ENCODE data around the gene RDH14. TPM values are rescaled to one million over a fixed set of nuclear protein-coding genes. Genes with fewer than 3 reads are reported as not detected.

RDH14 gene
- total and polyA plus RNA-seq, 2 experiments from 2014 or later = 38.1 to 40.6 TPM

GRCh38 chr2:18584608-18584954 is 24.1 kb upstream of the RDH14 start:
- Mint-ChIP-seq H3K36me3 (ENCODE audit: low read depth) (no peaks in the 10 kb centered on the region), H3K27ac (no peak overlapping the region), H3K9me3 (no peaks in the 10 kb centered on the region; the same call in 2 of the 3 replicates), H3K27me3 (ENCODE audit: insufficient read depth, low read depth, poor library complexity) (peaks cover 1% of the 10 kb centered on the region), H3K4me1 (no peaks in the 10 kb centered on the region), H3K4me3 (no peak overlapping the region)
- Histone ChIP-seq H3K9me2 (ENCODE audit: insufficient read depth) (0 out of 2 replicates have a peak, but pooled peaks cover 4% of the 10 kb centered on the region), H3F3A (replicated peaks; ENCODE audit: low read depth) (no peaks in the 10 kb centered on the region), H3K27me3 (ENCODE audit: insufficient read depth) (no peaks in the 10 kb centered on the region), H4K20me1 (replicated peaks; ENCODE audit: insufficient read depth) (no peaks in the 10 kb centered on the region), H3K27ac (ENCODE audit: low read depth) (no peak overlapping the region), H3K4me2 (no peak overlapping the region), H2AFZ (no peak overlapping the region), H3K36me3 (ENCODE audit: insufficient read depth) (no peaks in the 10 kb centered on the region), H3K4me3 (no peak overlapping the region), H3K79me2 (replicated peaks; ENCODE audit: insufficient read depth) (no peaks in the 10 kb centered on the region), H3K4me1 (ENCODE audit: insufficient read depth) (no peaks in the 10 kb centered on the region)
- ATAC-seq (no peak), DNase-seq (ENCODE audit: low spot score) (peak; percentile 2)
- TF ChIP-seq JUNB (IDR thresholded peaks at IDR 0.05; ENCODE audit: unreplicated experiment) (no peak), ZNF114 (CRISPR knock-in tag; IDR thresholded peaks at IDR 0.05) (no peak), ETS1 (IDR thresholded peaks at IDR 0.05) (no peak), EZH2phosphoT487 (IDR thresholded peaks at IDR 0.05; ENCODE audit: unreplicated experiment) (no peak), ZNF462 (CRISPR knock-in tag; IDR thresholded peaks at IDR 0.05) (no peak), EZH2 (IDR thresholded peaks at IDR 0.05; ENCODE audit: low read depth, unreplicated experiment) (no peak), CREB1 (CRISPR knock-in tag; IDR thresholded peaks at IDR 0.05; ENCODE audit: low read depth) (no peak), STAT1 (IDR thresholded peaks at IDR 0.05; ENCODE audit: unreplicated experiment) (no peak), REST (IDR thresholded peaks at IDR 0.05; ENCODE audit: unreplicated experiment) (no peak), ZNF331 (CRISPR knock-in tag; IDR thresholded peaks at IDR 0.05; ENCODE audit: low read depth) (no peak), CTCF (conservative IDR thresholded peaks at IDR 0.05; ENCODE audit: low read depth in 2 of 2) (no peak), NANOG (IDR thresholded peaks at IDR 0.05; ENCODE audit: borderline replicate concordance) (no peak), POLR2AphosphoS5 (IDR thresholded peaks at IDR 0.05; ENCODE audit: low read depth) (no peak)
